Thoracic aorta (tissue), 2 donors: ENCODE results near the gene HRNR. TPM values are rescaled to one million over a fixed set of nuclear protein-coding genes. Genes with fewer than 3 reads are reported as not detected.
A peak's percentile ranks its signal among the peaks of the same experiment; 100 is the strongest.

ENCODE experiments used
- ATAC-seq: fragments of 150-250 bp; one replicate; pipeline ENCODE4 v1.8.0; 2017; ENCODE audit warnings: low read depth; ENCODE audit not compliant: insufficient number of reproducible peaks, low FRiP score
- DNase-seq: peaks from one replicate; pipeline ENCODE4 v3.0.0-alpha.2; 2020; ENCODE audit warnings: low spot score
- H3K27ac ChIP-seq, 2 donors: fragments of 200-600 bp; sonication (generic); 1 replicate in 1 of 2; 2 replicates in 1 of 2; pipeline ENCODE4 v1.5.1; 2016; ENCODE audit warnings: mild to moderate bottlenecking in 2 of 2, moderate library complexity in 2 of 2
- H3K27me3 ChIP-seq: fragments of 200-600 bp; sonication (generic); replicated peaks from 2 replicates; pipeline ENCODE4 v1.6.0; 2016; ENCODE audit warnings: mild to moderate bottlenecking; ENCODE audit not compliant: insufficient read depth
- H3K36me3 ChIP-seq: fragments of 200-600 bp; sonication (generic); one replicate; pipeline ENCODE4 v1.5.1; 2016
- H3K4me1 ChIP-seq, 2 donors: fragments of 200-600 bp; sonication (generic); 1 replicate in 1 of 2; 2 replicates in 1 of 2; pipeline versions ENCODE4 v1.5.1 to v1.6.0; 2016; ENCODE audit warnings: low read depth in 2 of 2, mild to moderate bottlenecking in 1 of 2; ENCODE audit not compliant: control insufficient read depth in 1 of 2
- H3K4me3 ChIP-seq: fragments of 200-600 bp; sonication (generic); 2 replicates; pipeline ENCODE4 v1.5.1; 2016; ENCODE audit warnings: mild to moderate bottlenecking
- H3K9me3 ChIP-seq: fragments of 200-600 bp; sonication (generic); 2 replicates; pipeline ENCODE4 v1.5.1; 2016
- CTCF ChIP-seq: fragments of 200-600 bp; sonication (generic); IDR thresholded peaks from one replicate; pipeline ENCODE4 v1.5.1; 2019; ENCODE audit warnings: antibody characterized with exemption
- total RNA-seq, 2 donors: library from RNA; depleted of rRNA; stranded (reverse); fragments of >200 nt; gene quantifications; one replicate each; pipeline versions ENCODE4 v1.1.0 to v1.2.3, GENCODE V29; 2016

HRNR gene
- total RNA-seq, 2 donors from 2014 or later = not detected

DNA sequence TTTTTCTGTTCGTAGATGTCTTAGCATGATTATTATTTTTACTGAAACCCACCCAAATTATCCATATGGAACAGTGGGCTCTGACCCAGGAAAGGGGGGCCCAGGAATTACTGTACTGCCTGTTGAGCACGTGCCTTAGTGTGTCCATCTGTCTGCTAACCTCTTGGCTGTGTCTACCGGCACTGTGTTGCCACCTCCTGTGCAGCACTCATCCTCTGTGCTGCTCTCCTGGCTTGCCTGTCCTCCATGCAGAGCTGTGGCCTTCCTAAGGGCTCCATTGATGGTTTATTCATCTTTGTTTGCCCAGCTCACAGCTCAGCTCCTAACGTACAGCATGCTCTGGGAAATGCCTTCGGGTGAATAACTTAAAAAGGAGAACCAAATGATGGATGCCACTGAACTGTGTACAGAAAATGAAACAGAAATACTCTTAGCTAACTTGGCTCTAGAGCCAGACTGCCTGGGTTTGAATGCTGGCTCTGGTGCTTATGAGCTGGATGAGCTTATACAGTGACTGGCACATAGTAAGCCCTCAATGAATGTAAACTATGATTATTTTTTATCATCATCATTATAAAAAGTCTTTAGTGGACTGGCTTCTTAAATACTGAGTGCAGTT, 53.6 kb downstream of the HRNR start:
- Histone ChIP-seq H3K27ac (no peak overlapping the region), H3K9me3 (no peaks in the 10 kb centered on the region), H3K27me3 (no peaks in the 10 kb centered on the region), H3K4me1 (peaks cover 11 to 33% of the 10 kb centered on the region in 2 donors), H3K4me3 (no peak overlapping the region), H3K36me3 (no peaks in the 10 kb centered on the region)
- no peak for DNase-seq
- ATAC-seq = no peak
- TF ChIP-seq CTCF = no peak

GRCh38 chr1:152169366-152170025, 54.5 kb downstream of the HRNR start:
- Histone ChIP-seq H3K36me3 (no peaks in the 10 kb centered on the region), H3K27ac (no peak overlapping the region), H3K9me3 (no peaks in the 10 kb centered on the region), H3K4me3 (no peak overlapping the region), H3K4me1 (peaks cover 11 to 33% of the 10 kb centered on the region in 2 donors), H3K27me3 (no peaks in the 10 kb centered on the region)
- ATAC-seq (no peak), DNase-seq (no peak)
- no peak for TF ChIP-seq CTCF

- Histone ChIP-seq H3K36me3 (no peaks in the 10 kb centered on the region), H3K27ac (no peak overlapping the region), H3K4me1 (peaks cover 11 to 33% of the 10 kb centered on the region in 2 donors), H3K27me3 (no peaks in the 10 kb centered on the region), H3K4me3 (no peak overlapping the region), H3K9me3 (no peaks in the 10 kb centered on the region)
- DNase-seq (no peak), ATAC-seq (no peak)
- TF ChIP-seq CTCF = no peak
Measured at GRCh38 chr1:152168535-152168868, 55.5 kb downstream of the HRNR start.

- H3K27ac ChIP-seq = peak overlapping the region in 1 of 2 donors; percentile 30
- no peaks in the 10 kb centered on the region for H3K36me3 ChIP-seq
- peaks cover 11 to 33% of the 10 kb centered on the region in 2 donors for H3K4me1 ChIP-seq
- TF ChIP-seq CTCF = no peak
- no peak for DNase-seq
- no peaks in the 10 kb centered on the region for H3K9me3 ChIP-seq
- ATAC-seq = no peak
- H3K27me3 ChIP-seq = no peaks in the 10 kb centered on the region
- no peak overlapping the region for H3K4me3 ChIP-seq
Measured at GRCh38 chr1:152167835-152168534, 56.0 kb downstream of the HRNR start.

DNA sequence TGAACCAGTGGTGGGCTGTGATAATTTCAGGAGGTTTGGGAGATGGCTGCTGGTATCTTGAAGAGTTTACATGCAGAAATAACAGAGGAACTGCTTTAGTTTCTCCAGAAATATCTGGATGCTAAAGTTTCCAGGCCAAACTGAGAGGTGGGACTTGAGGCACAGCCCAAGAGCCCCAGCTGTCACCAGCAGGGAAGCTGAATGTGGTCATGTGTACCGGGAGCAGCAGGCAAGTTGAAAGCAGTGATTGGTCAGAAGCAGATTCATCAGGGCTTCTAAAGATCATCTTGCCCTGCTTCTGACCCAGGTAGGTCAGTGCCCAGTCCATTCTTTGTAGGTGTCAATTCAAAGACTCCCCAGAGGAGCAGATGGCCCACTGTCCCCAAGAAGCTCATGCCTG, 57.0 kb downstream of the HRNR start:
- ATAC-seq (no peak), DNase-seq (no peak)
- no peaks in the 10 kb centered on the region for H3K9me3 ChIP-seq
- H3K4me3 ChIP-seq = no peak overlapping the region
- no peaks in the 10 kb centered on the region for H3K27me3 ChIP-seq
- H3K36me3 ChIP-seq = no peaks in the 10 kb centered on the region
- no peak overlapping the region for H3K27ac ChIP-seq
- TF ChIP-seq CTCF = no peak
- peaks cover 11 to 33% of the 10 kb centered on the region in 2 donors for H3K4me1 ChIP-seq
